Osteocyte (in vitro differentiated cells): ENCODE results near the gene POU2AF2. TPM values are rescaled to one million over a fixed set of nuclear protein-coding genes. Genes with fewer than 3 reads are reported as not detected.

ENCODE experiments used
- DNase-seq: peaks from one replicate; pipeline ENCODE4 v3.0.0; 2021; ENCODE audit warnings: mixed read lengths; ENCODE audit not compliant: unreplicated experiment; ENCODE audit errors: extremely low spot score
- H3K27ac Mint-ChIP-seq: one replicate; pipeline ENCODE4 v1.8.0; 2021; ENCODE audit warnings: mild to moderate bottlenecking, mixed read lengths; ENCODE audit not compliant: unreplicated experiment
- H3K27me3 Mint-ChIP-seq: one replicate; pipeline ENCODE4 v1.8.0; 2021; ENCODE audit warnings: mixed read lengths; ENCODE audit not compliant: unreplicated experiment
- H3K36me3 Mint-ChIP-seq: one replicate; pipeline ENCODE4 v1.8.0; 2021; ENCODE audit warnings: mixed read lengths; ENCODE audit not compliant: unreplicated experiment
- H3K4me1 Mint-ChIP-seq: one replicate; pipeline ENCODE4 v1.8.0; 2021; ENCODE audit warnings: mixed read lengths; ENCODE audit not compliant: unreplicated experiment
- H3K4me3 Mint-ChIP-seq: one replicate; pipeline ENCODE4 v1.8.0; 2021; ENCODE audit warnings: mild to moderate bottlenecking, moderate library complexity, mixed read lengths; ENCODE audit not compliant: unreplicated experiment
- H3K9me3 Mint-ChIP-seq: one replicate; pipeline ENCODE4 v1.8.0; 2021; ENCODE audit warnings: mixed read lengths; ENCODE audit not compliant: unreplicated experiment
- CTCF ChIP-seq: fragments of 200-600 bp; sonication (generic); IDR thresholded peaks from 2 replicates; pipeline ENCODE4 v1.5.0; 2021; ENCODE audit warnings: antibody characterized with exemption, mild to moderate bottlenecking, moderate library complexity
- total RNA-seq: library from RNA; stranded (reverse); gene quantifications from 2 replicates; pipeline ENCODE4 v1.2.1, GENCODE V29; 2021

Gene POU2AF2
- total RNA-seq, 1 donor from 2014 or later, result not detected

DNA sequence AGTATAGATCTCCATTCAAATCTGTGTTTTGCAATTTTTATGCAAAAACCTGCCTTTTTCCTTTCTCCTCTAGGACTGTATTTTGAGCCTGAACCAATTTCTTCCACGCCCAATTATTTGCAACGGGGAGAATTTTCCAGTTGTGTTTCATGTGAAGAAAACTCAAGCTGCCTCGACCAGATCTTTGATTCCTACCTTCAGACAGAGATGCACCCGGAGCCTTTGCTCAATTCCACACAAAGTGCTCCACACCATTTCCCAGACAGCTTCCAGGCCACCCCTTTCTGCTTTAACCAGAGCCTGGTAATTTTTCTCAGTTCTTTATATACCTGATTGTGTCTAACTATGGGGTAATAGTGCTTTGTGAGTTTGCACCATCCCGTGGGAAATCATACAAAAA, 60.8 kb downstream of the POU2AF2 start:
- no peak overlapping the region for H3K27ac Mint-ChIP-seq
- H3K4me1 Mint-ChIP-seq, result no peaks in the 10 kb centered on the region
- no peak overlapping the region for H3K4me3 Mint-ChIP-seq
- H3K36me3 Mint-ChIP-seq, result no peaks in the 10 kb centered on the region
- H3K27me3 Mint-ChIP-seq, result peaks cover 66% of the 10 kb centered on the region
- no peak for DNase-seq
- no peaks in the 10 kb centered on the region for H3K9me3 Mint-ChIP-seq
- no peak for TF ChIP-seq CTCF

DNA sequence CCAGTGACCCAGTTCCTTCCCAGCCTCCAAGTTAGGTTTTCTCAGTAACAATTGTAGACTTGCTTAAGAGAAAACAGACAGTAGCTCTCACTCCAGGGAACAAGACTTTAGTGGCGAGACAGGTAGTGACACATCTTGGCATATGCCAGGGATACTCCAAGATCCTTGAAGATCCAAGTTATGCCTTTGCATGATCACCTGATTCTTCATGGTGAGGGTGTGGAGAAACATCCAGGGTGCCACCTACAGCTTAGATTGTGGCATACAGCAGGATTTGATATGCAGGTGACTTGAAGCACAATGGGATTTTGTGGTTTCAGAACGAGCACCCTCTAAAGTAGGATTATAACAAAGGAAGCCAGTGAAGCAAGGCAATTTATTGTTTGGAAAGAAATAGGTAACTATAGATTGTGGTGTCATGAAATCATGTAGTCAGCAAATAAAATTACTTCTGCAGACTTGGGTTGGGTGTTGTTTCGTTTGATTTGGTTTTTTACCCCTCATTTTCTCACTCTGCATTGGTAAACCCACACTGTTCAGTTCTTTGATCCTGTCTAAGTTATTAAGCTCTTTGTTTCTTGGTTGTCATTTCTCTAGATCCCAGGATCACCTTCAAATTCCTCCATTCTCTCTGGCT, 62.1 kb downstream of the POU2AF2 start:
- no peaks in the 10 kb centered on the region for H3K4me1 Mint-ChIP-seq
- DNase-seq, result no peak
- H3K27me3 Mint-ChIP-seq, result peaks cover 61% of the 10 kb centered on the region
- no peak for TF ChIP-seq CTCF
- no peak overlapping the region for H3K27ac Mint-ChIP-seq
- no peaks in the 10 kb centered on the region for H3K36me3 Mint-ChIP-seq
- no peak overlapping the region for H3K4me3 Mint-ChIP-seq
- no peaks in the 10 kb centered on the region for H3K9me3 Mint-ChIP-seq

DNA sequence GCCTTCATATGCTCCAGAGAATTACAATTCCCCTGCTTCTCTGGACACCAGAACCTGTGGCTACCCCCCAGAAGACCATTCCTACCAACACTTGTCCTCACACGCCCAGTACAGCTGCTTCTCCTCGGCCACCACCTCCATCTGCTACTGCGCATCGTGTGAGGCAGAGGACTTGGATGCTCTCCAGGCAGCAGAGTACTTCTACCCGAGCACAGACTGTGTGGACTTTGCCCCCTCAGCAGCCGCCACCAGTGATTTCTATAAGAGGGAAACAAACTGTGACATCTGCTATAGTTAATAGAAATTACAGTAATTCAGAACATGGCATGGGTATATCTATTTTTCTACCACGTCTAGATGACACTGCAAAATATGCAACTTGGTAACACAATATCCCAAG, 62.6 kb downstream of the POU2AF2 start:
- Mint-ChIP-seq H3K36me3 (no peaks in the 10 kb centered on the region), H3K4me1 (no peaks in the 10 kb centered on the region), H3K27me3 (peaks cover 60% of the 10 kb centered on the region), H3K9me3 (no peaks in the 10 kb centered on the region), H3K27ac (no peak overlapping the region), H3K4me3 (no peak overlapping the region)
- no peak for DNase-seq
- TF ChIP-seq CTCF, result no peak

DNA sequence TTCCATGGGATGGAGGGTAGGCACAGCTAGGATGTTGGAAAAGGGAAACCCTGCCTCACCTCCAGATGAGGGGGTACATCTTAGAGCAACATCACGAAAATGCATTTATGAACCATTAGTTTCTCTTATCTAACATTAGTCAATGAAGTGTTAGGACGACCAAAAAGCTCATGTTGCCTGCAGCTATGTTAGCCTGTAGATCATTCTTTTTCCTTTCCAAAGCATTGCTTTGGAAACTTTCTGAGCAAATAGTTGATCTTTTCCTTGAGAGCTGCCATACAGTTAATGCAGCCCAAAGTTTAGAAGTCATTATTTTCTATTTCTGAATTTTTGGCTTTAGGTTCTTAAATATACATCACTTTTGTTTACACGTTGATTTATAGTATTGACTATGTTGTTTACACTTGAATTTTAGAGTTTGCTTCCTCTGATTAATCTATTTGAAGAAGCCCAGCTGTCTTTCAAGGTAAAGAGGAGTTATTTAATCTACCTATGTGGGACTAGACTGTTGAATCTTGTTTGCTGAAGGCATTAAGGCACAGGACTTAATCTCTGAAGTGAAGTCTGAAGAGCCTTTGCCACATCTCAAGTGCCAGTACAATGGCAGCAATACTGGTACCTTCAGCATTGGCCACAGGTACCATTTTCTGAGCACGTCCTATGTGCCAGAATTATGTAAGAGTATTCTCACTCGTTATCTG, 63.8 kb downstream of the POU2AF2 start:
- no peak for DNase-seq
- Mint-ChIP-seq H3K4me3 (no peak overlapping the region), H3K27me3 (peaks cover 60% of the 10 kb centered on the region), H3K27ac (no peak overlapping the region), H3K4me1 (no peaks in the 10 kb centered on the region), H3K36me3 (no peaks in the 10 kb centered on the region), H3K9me3 (peaks cover 2% of the 10 kb centered on the region)
- TF ChIP-seq CTCF, result no peak

DNA sequence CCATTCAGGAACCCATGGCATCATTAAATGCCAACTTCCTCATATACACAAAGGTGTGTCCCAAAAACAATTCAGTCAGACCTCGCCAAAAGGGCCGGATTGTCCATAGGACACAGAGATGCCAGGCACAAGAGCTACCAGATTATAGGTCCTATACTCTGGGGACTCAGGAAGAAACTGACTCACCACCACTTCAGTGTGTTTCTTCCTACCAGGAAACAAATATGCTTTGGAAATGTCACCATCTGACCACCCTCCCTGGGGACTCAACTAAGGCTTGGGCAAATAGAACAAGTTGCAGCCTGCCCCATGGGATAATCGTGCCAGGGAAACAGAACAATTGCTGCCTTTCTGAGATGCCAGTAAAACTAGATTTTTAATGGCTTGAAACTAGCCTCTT, 64.6 kb downstream of the POU2AF2 start:
- H3K27ac Mint-ChIP-seq, result no peak overlapping the region
- H3K36me3 Mint-ChIP-seq, result no peaks in the 10 kb centered on the region
- no peak overlapping the region for H3K4me3 Mint-ChIP-seq
- no peak for TF ChIP-seq CTCF
- peaks cover 59% of the 10 kb centered on the region for H3K27me3 Mint-ChIP-seq
- no peak for DNase-seq
- H3K9me3 Mint-ChIP-seq, result peaks cover 3% of the 10 kb centered on the region
- no peaks in the 10 kb centered on the region for H3K4me1 Mint-ChIP-seq
